Ramos (cell line): ENCODE measurements around the gene CST5.
"Not testable (repeated sequence)": the region's sequence is repeated elsewhere in the genome, so short reads cannot be mapped to it uniquely, and the experiment has no call there.

Experiments used
- in situ Hi-C: fragments of 300-500 bp; cut with MboI; formaldehyde crosslinking; loops from one replicate; pipeline ENCODE4 v1.14.3; 2022; ENCODE audit warnings: low sequenced_read_pairs; ENCODE audit not compliant: unreplicated experiment

Gene CST5

GRCh38 chr20:23890867-23891266 is 11.3 kb upstream of the CST5 start:
- in situ Hi-C loops: not testable (repeated sequence)

- in situ Hi-C loops: no loop called here
Observed at GRCh38 chr20:23889775-23890187, 10.2 kb upstream of the CST5 start.

- in situ Hi-C loops: no loop called here
Observed at GRCh38 chr20:23887856-23888255, 8.3 kb upstream of the CST5 start.

- in situ Hi-C loops: no loop called here
Observed at GRCh38 chr20:23884771-23885162, 5.2 kb upstream of the CST5 start.

- in situ Hi-C loops: no loop called here
Observed at GRCh38 chr20:23884136-23884770, 4.7 kb upstream of the CST5 start.

- in situ Hi-C loops: no loop called here
Observed at GRCh38 chr20:23881371-23881770, 1.8 kb upstream of the CST5 start.

GRCh38 chr20:23880417-23880816 is 869 bp upstream of the CST5 start:
- in situ Hi-C loops: no loop called here

GRCh38 chr20:23879811-23880374 is 345 bp upstream of the CST5 start:
- in situ Hi-C loops: no loop called here

- in situ Hi-C loops: no loop called here
Observed at GRCh38 chr20:23878787-23879186, 761 bp downstream of the CST5 start.

GRCh38 chr20:23878016-23878542 is 1.5 kb downstream of the CST5 start:
- in situ Hi-C loops: not testable (repeated sequence)

GRCh38 chr20:23877524-23877923 is 2.0 kb downstream of the CST5 start:
- in situ Hi-C loops: no loop called here

GRCh38 chr20:23875606-23876237 is 3.8 kb downstream of the CST5 start:
- in situ Hi-C loops: no loop called here

- in situ Hi-C loops: no loop called here
Observed at GRCh38 chr20:23874747-23875146, 4.8 kb downstream of the CST5 start.

- in situ Hi-C loops: no loop called here
Observed at GRCh38 chr20:23873370-23874015, 6.1 kb downstream of the CST5 start.

GRCh38 chr20:23872065-23872464 is 7.5 kb downstream of the CST5 start:
- in situ Hi-C loops: no loop called here

- in situ Hi-C loops: no loop called here
Observed at GRCh38 chr20:23870461-23870860, 9.1 kb downstream of the CST5 start.

- in situ Hi-C loops: no loop called here
Observed at GRCh38 chr20:23869520-23869919, 10.0 kb downstream of the CST5 start.

- in situ Hi-C loops: no loop called here
Observed at GRCh38 chr20:23868321-23868720, 11.2 kb downstream of the CST5 start.

- in situ Hi-C loops: no loop called here
Observed at GRCh38 chr20:23867152-23867776, 12.3 kb downstream of the CST5 start.

GRCh38 chr20:23860771-23861170 is 18.8 kb downstream of the CST5 start:
- in situ Hi-C loops: not testable (repeated sequence)
